ENCODE results near the gene PRELID2. TPM values are rescaled to one million over a fixed set of nuclear protein-coding genes. Genes with fewer than 3 reads are reported as not detected.

The PRELID2 gene
- total and polyA plus RNA-seq, 4 donors, result 1.2 to 68.1 (median 5.5) TPM

- ATAC-seq (ENCODE audit: insufficient read depth, low FRiP score) (no peak), DNase-seq (no peak)
- H3K9me3 ChIP-seq (ENCODE audit: control insufficient read depth in 4 of 4, insufficient read depth in 3 of 4, low read length in 3 of 4), result no peaks in the 10 kb centered on the region
- no peak overlapping the region for H3K4me3 ChIP-seq
- no peak for TF ChIP-seq CTCF (IDR thresholded peaks at IDR 0.05; ENCODE audit: control extremely low read depth, extremely low read depth)
- H3K36me3 ChIP-seq (ENCODE audit: control insufficient read depth in 4 of 4, insufficient read depth in 4 of 4, low read length in 4 of 4), result no peaks in the 10 kb centered on the region
- no peak overlapping the region for H3K9ac ChIP-seq (ENCODE audit: insufficient read depth in 1 of 2, low read length in 2 of 2)
- H3K27me3 ChIP-seq (ENCODE audit: control insufficient read depth in 3 of 3, insufficient read depth in 3 of 3, low read length in 2 of 3), result no peaks in the 10 kb centered on the region
- H3K27ac ChIP-seq (ENCODE audit: low read depth in 1 of 2, low read length in 1 of 2), result no peak overlapping the region
- H3K4me1 ChIP-seq (ENCODE audit: control insufficient read depth in 5 of 5, insufficient read depth in 5 of 5, low read length in 5 of 5), result no peaks in the 10 kb centered on the region
- WGBS, 2 donors, result 95 to 96% methylated on average over 6 of the region's 6 CpGs
Measured at GRCh38 chr5:145847499-145848497, 12.7 kb upstream of the PRELID2 start.

- Histone ChIP-seq H3K36me3 (ENCODE audit: control insufficient read depth in 4 of 4, insufficient read depth in 4 of 4, low read length in 4 of 4) (no peaks in the 10 kb centered on the region), H3K4me3 (no peak overlapping the region), H3K4me1 (ENCODE audit: control insufficient read depth in 5 of 5, insufficient read depth in 5 of 5, low read length in 5 of 5) (no peaks in the 10 kb centered on the region), H3K27ac (ENCODE audit: low read depth in 1 of 2, low read length in 1 of 2) (no peak overlapping the region), H3K9ac (ENCODE audit: insufficient read depth in 1 of 2, low read length in 2 of 2) (no peak overlapping the region), H3K9me3 (ENCODE audit: control insufficient read depth in 4 of 4, insufficient read depth in 3 of 4, low read length in 3 of 4) (no peaks in the 10 kb centered on the region), H3K27me3 (ENCODE audit: control insufficient read depth in 3 of 3, insufficient read depth in 3 of 3, low read length in 2 of 3) (no peaks in the 10 kb centered on the region)
- DNase-seq (peak in 2 of 3 donors; percentile 34 to 66), ATAC-seq (ENCODE audit: insufficient read depth, low FRiP score) (peak; percentile 41)
- no peak for TF ChIP-seq CTCF (IDR thresholded peaks at IDR 0.05; ENCODE audit: control extremely low read depth, extremely low read depth)
- 39 to 80% methylated on average over 3 of the region's 3 CpGs for WGBS, 2 donors
Measured at GRCh38 chr5:145846081-145846480, 10.9 kb upstream of the PRELID2 start.

GRCh38 chr5:145841299-145841698, 6.2 kb upstream of the PRELID2 start:
- no peaks in the 10 kb centered on the region for H3K36me3 ChIP-seq (ENCODE audit: control insufficient read depth in 4 of 4, insufficient read depth in 4 of 4, low read length in 4 of 4)
- H3K4me1 ChIP-seq (ENCODE audit: control insufficient read depth in 5 of 5, insufficient read depth in 5 of 5, low read length in 5 of 5), result no peaks in the 10 kb centered on the region
- no peaks in the 10 kb centered on the region for H3K9me3 ChIP-seq (ENCODE audit: control insufficient read depth in 4 of 4, insufficient read depth in 3 of 4, low read length in 3 of 4)
- ATAC-seq (ENCODE audit: insufficient read depth, low FRiP score) (no peak), DNase-seq (no peak)
- H3K4me3 ChIP-seq, result no peak overlapping the region
- no peak overlapping the region for H3K9ac ChIP-seq (ENCODE audit: insufficient read depth in 1 of 2, low read length in 2 of 2)
- no peak overlapping the region for H3K27ac ChIP-seq (ENCODE audit: low read depth in 1 of 2, low read length in 1 of 2)
- no peaks in the 10 kb centered on the region for H3K27me3 ChIP-seq (ENCODE audit: control insufficient read depth in 3 of 3, insufficient read depth in 3 of 3, low read length in 2 of 3)
- no peak for TF ChIP-seq CTCF (IDR thresholded peaks at IDR 0.05; ENCODE audit: control extremely low read depth, extremely low read depth)
